DOHH2 (cell line): ENCODE results near the gene CLCN7.

Source experiments
- H3F3A ChIP-seq: fragments of 200-600 bp; sonication (generic), shearing (Covaris generic); 2 replicates; pipeline ENCODE4 v1.6.0; 2016; ENCODE audit warnings: antibody characterized with exemption, mild to moderate bottlenecking; ENCODE audit not compliant: control insufficient read depth, insufficient read depth
- H3K27ac ChIP-seq: fragments of 200-600 bp; sonication (generic); 2 replicates; pipeline ENCODE4 v1.5.1; 2014; ENCODE audit warnings: low read depth, mild to moderate bottlenecking, low read length, moderate library complexity
- H3K27me3 ChIP-seq: fragments of 200-600 bp; sonication (generic); 2 replicates; pipeline ENCODE4 v1.6.1; 2014; ENCODE audit warnings: mild to moderate bottlenecking, low read length, mixed read lengths; ENCODE audit not compliant: control insufficient read depth
- H3K36me3 ChIP-seq: fragments of 200-600 bp; sonication (generic); 2 replicates; pipeline ENCODE4 v1.6.1; 2014; ENCODE audit warnings: mild to moderate bottlenecking, low read length, moderate library complexity, mixed read lengths; ENCODE audit not compliant: control insufficient read depth
- H3K4me1 ChIP-seq: fragments of 200-600 bp; sonication (generic); 2 replicates; pipeline ENCODE4 v1.6.1; 2014; ENCODE audit warnings: mild to moderate bottlenecking, low read length, mixed read lengths; ENCODE audit not compliant: control insufficient read depth
- H3K4me2 ChIP-seq: fragments of 200-600 bp; sonication (generic); 2 replicates; pipeline ENCODE4 v1.6.0; 2014; ENCODE audit warnings: mild to moderate bottlenecking, low read length, moderate library complexity
- H3K4me3 ChIP-seq: fragments of 200-600 bp; sonication (generic); 2 replicates; pipeline ENCODE4 v1.5.1; 2014; ENCODE audit warnings: mild to moderate bottlenecking, low read length, mixed read lengths
- H3K79me2 ChIP-seq: fragments of 200-600 bp; sonication (generic); 2 replicates; pipeline ENCODE4 v1.6.1; 2014; ENCODE audit warnings: mild to moderate bottlenecking, low read length, mixed read lengths; ENCODE audit not compliant: control insufficient read depth
- H3K9me2 ChIP-seq: fragments of 200-600 bp; sonication (generic); replicated peaks from 2 replicates; pipeline ENCODE4 v1.6.1; 2014; ENCODE audit warnings: mild to moderate bottlenecking, low read length, mixed read lengths; ENCODE audit not compliant: control insufficient read depth
- H3K9me3 ChIP-seq: fragments of 200-600 bp; sonication (generic); 2 replicates; pipeline ENCODE4 v1.6.1; 2014; ENCODE audit warnings: antibody characterized with exemption, low read length, mixed read lengths; ENCODE audit not compliant: control insufficient read depth, insufficient read depth
- H4K20me1 ChIP-seq: fragments of 200-600 bp; sonication (generic); 2 replicates; pipeline ENCODE4 v1.6.0; 2014; ENCODE audit warnings: low read depth, mild to moderate bottlenecking, antibody characterized with exemption, low read length, moderate library complexity; ENCODE audit not compliant: control insufficient read depth, insufficient read depth
- EZH2phosphoT487 ChIP-seq: fragments of 200-600 bp; sonication (generic); IDR thresholded peaks from 2 replicates; pipeline ENCODE4 v1.6.1; 2017; ENCODE audit warnings: borderline replicate concordance, mild to moderate bottlenecking, antibody characterized with exemption, low read length, moderate library complexity, mixed read lengths
- TF ChIP-seq, protein P1 (sequence below): fragments of 200-600 bp; sonication (generic); IDR thresholded peaks from one replicate; pipeline ENCODE4 v1.5.1; 2014; ENCODE audit warnings: antibody characterized with exemption, mild to moderate bottlenecking, low read depth, low read length; ENCODE audit not compliant: poor library complexity, severe bottlenecking

The CLCN7 gene

DNA sequence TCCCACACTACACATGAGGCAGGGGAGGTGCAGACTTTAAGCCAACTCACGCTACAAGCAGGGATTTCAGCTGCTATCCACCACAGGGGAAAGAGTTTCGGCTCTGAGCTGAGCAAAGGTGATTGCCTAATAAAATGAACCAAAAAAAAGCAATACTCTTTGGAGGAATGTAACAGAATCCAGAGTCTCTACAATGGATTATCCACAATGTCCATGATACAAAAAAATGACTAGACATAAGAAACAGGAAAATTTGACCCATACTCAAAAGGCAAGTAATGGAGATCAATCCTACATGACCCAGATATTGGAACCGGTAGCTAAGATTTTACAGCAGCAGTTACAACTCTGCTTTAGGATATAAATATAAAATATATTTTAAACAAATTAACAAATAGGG lies 39.7 kb upstream of the CLCN7 start:
- H3F3A ChIP-seq: no peaks in the 10 kb centered on the region
- H3K4me1 ChIP-seq: no peaks in the 10 kb centered on the region
- no peaks in the 10 kb centered on the region for H3K79me2 ChIP-seq
- H3K4me2 ChIP-seq: no peak overlapping the region
- H3K36me3 ChIP-seq: peaks cover 4% of the 10 kb centered on the region; the same call in 1 of the 2 replicates
- H4K20me1 ChIP-seq: no peaks in the 10 kb centered on the region
- no peak overlapping the region for H3K27ac ChIP-seq
- no peaks in the 10 kb centered on the region for H3K9me2 ChIP-seq
- no peaks in the 10 kb centered on the region for H3K9me3 ChIP-seq
- H3K27me3 ChIP-seq: no peaks in the 10 kb centered on the region
- H3K4me3 ChIP-seq: no peak overlapping the region
- TF ChIP-seq, protein P1, sequence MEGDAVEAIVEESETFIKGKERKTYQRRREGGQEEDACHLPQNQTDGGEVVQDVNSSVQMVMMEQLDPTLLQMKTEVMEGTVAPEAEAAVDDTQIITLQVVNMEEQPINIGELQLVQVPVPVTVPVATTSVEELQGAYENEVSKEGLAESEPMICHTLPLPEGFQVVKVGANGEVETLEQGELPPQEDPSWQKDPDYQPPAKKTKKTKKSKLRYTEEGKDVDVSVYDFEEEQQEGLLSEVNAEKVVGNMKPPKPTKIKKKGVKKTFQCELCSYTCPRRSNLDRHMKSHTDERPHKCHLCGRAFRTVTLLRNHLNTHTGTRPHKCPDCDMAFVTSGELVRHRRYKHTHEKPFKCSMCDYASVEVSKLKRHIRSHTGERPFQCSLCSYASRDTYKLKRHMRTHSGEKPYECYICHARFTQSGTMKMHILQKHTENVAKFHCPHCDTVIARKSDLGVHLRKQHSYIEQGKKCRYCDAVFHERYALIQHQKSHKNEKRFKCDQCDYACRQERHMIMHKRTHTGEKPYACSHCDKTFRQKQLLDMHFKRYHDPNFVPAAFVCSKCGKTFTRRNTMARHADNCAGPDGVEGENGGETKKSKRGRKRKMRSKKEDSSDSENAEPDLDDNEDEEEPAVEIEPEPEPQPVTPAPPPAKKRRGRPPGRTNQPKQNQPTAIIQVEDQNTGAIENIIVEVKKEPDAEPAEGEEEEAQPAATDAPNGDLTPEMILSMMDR: no peak

DNA sequence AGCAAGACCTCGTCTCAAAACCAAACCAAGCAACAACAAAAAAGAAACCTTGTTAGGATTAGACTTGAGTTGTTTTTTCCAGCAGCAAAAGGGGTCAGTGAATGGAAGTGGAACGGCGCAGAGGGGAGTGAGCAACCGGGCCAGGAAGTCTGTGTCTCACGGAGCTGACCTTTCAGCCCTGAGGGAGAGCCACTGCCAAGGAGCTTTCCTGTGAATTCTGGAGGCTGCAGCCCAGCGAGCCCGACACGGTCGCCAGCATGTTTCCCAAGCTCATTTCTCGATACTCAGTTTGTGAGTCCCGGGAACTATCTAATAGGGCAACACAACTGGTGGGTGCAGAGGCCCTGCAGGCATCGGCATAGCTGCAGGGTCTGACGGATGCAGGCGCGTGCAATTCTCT lies 37.9 kb upstream of the CLCN7 start:
- TF ChIP-seq EZH2phosphoT487: no peak
- TF ChIP-seq, protein P1: no peak
- Histone ChIP-seq H4K20me1 (no peaks in the 10 kb centered on the region), H3K4me1 (no peaks in the 10 kb centered on the region), H3K79me2 (no peaks in the 10 kb centered on the region), H3K27me3 (no peaks in the 10 kb centered on the region), H3F3A (no peaks in the 10 kb centered on the region), H3K9me3 (no peaks in the 10 kb centered on the region), H3K4me2 (no peak overlapping the region), H3K36me3 (peaks cover 7% of the 10 kb centered on the region; the same call in 1 of the 2 replicates), H3K4me3 (no peak overlapping the region), H3K27ac (no peak overlapping the region), H3K9me2 (no peaks in the 10 kb centered on the region)

DNA sequence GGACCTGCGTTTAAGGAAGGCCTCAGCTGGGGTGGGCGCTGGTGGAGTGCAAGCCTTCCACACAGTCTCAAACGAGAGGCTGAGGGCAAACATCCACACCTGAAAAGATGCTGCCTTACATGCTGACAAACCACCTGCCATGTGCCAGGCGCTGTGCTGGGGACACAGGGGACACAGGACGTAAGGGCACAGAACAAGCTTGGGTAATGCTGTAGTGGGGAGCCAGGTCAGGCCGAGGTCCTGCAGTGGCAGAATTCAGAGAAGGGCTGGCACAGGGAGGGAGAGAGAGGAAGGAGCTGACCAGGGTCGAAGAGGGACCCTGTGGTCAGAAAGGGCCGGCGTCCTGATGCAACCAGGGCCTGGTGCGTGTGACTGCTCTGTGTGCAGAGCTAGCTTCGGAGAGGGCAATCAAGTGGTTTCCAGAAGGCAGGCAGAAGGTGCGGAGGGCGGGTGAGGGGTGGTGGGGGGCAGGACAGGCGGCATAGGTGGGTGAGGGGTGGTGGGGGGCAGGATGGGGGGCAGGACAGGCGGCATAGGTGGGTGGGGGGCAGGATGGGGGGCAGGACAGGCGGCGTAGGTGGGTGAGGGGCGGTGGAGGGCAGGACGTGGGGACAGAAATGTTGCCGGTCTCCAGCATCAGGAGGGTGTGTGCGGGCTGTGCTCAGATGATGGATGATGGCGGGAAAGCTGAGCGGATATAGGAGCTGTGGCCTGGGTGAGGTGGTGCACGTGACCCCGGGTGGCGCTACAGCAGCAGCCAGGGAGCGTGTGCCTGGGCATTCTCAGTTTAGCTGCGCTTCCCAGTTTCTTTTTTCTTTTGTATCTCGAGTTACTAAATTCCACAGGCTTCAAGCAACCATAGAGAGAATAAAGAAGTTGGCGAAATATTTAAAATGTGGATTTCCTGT lies 37.1 kb upstream of the CLCN7 start:
- H3K4me1 ChIP-seq: no peaks in the 10 kb centered on the region
- H3K9me3 ChIP-seq: no peaks in the 10 kb centered on the region
- H3F3A ChIP-seq: no peaks in the 10 kb centered on the region
- no peaks in the 10 kb centered on the region for H3K79me2 ChIP-seq
- no peak overlapping the region for H3K27ac ChIP-seq
- H4K20me1 ChIP-seq: no peaks in the 10 kb centered on the region
- no peaks in the 10 kb centered on the region for H3K9me2 ChIP-seq
- H3K4me2 ChIP-seq: no peak overlapping the region
- peaks cover 7% of the 10 kb centered on the region; the same call in 1 of the 2 replicates for H3K36me3 ChIP-seq
- no peaks in the 10 kb centered on the region for H3K27me3 ChIP-seq
- no peak overlapping the region for H3K4me3 ChIP-seq
- TF ChIP-seq, protein P1: no peak
- TF ChIP-seq EZH2phosphoT487: no peak
